ENCODE data around the gene NEK1. TPM values are rescaled to one million over a fixed set of nuclear protein-coding genes. Genes with fewer than 3 reads are reported as not detected.

Gene NEK1
- total and polyA plus RNA-seq, 2 of the 8 experiments (the other 6 are each of a cell fraction or from before 2014, with no cell fraction given) = 3.9 to 11.7 TPM

- TF ChIP-seq KDM1A (IDR thresholded peaks at IDR 0.05; ENCODE audit: borderline replicate concordance, low read length) = no peak
- TF ChIP-seq SRF (IDR thresholded peaks at IDR 0.05; ENCODE audit: low read depth, low read length) = no peak
- TF ChIP-seq NANOG (IDR thresholded peaks at IDR 0.05; ENCODE audit: insufficient read depth, low read depth, low read length, poor library complexity, severe bottlenecking) = no peak
Measured at GRCh38 chr4:169367826-169368225, 244.6 kb downstream of the NEK1 start (continued).
